GM12878 (cell line): ENCODE results near the gene DPM2. TPM values are rescaled to one million over a fixed set of nuclear protein-coding genes. Genes with fewer than 3 reads are reported as not detected.

Source experiments
- ATF3 ChIP-seq: IDR thresholded peaks from 2 replicates; pipeline ENCODE4 v1.6.1; 2011; ENCODE audit warnings: low read depth, mild to moderate bottlenecking, low read length, moderate library complexity, borderline replicate concordance; ENCODE audit errors: extremely low read depth
- BCL11A ChIP-seq: IDR thresholded peaks from 2 replicates; pipeline ENCODE4 v1.6.1; 2011; ENCODE audit warnings: low read depth, low read length
- ELK1 ChIP-seq: IDR thresholded peaks from 2 replicates; pipeline ENCODE4 v1.6.1; 2012; ENCODE audit warnings: low read depth, low read length, improper control_type of control experiment
- FOS ChIP-seq: IDR thresholded peaks from 3 replicates; pipeline ENCODE4 v1.6.1; 2011; ENCODE audit warnings: borderline replicate concordance; ENCODE audit not compliant: insufficient read length; ENCODE audit errors: extremely low read depth
- HDGF ChIP-seq: fragments of 450-650 bp; IDR thresholded peaks from 2 replicates; pipeline ENCODE4 v1.6.1; 2016; ENCODE audit warnings: antibody characterized with exemption
- IKZF1 ChIP-seq: fragments of 450-650 bp; conservative IDR thresholded peaks from 2 replicates; pipeline ENCODE4 v1.6.1; 2017; ENCODE audit warnings: antibody characterized with exemption, mild to moderate bottlenecking
- IRF4 ChIP-seq: IDR thresholded peaks from 2 replicates; pipeline ENCODE4 v1.6.1; 2011; ENCODE audit warnings: low read depth, low read length
- KDM1A ChIP-seq: fragments of 200-600 bp; sonication (generic); IDR thresholded peaks from 2 replicates; pipeline ENCODE4 v1.6.1; 2016; ENCODE audit warnings: borderline replicate concordance
- MEF2A ChIP-seq: IDR thresholded peaks from 2 replicates; pipeline ENCODE4 v1.6.1; 2011; ENCODE audit warnings: low read depth, mild to moderate bottlenecking, low read length, moderate library complexity; ENCODE audit not compliant: insufficient read depth
- MTA2 ChIP-seq: fragments of 450-650 bp; IDR thresholded peaks from 2 replicates; pipeline ENCODE4 v1.6.1; 2016; ENCODE audit warnings: low read depth, mild to moderate bottlenecking, moderate library complexity
- MYB ChIP-seq: fragments of 150-350 bp; IDR thresholded peaks from 2 replicates; pipeline ENCODE4 v1.6.1; 2014; ENCODE audit warnings: mild to moderate bottlenecking, low read depth, low read length, borderline replicate concordance
- NR2C2 ChIP-seq: IDR thresholded peaks from 2 replicates; pipeline ENCODE4 v1.6.1; 2011; ENCODE audit warnings: borderline replicate concordance, low read depth; ENCODE audit not compliant: control insufficient read depth, insufficient read length
- NRF1 ChIP-seq: conservative IDR thresholded peaks from 2 replicates; pipeline ENCODE4 v1.6.1; 2011; ENCODE audit warnings: mild to moderate bottlenecking, low read depth, low read length, improper control_type of control experiment
- POLR2AphosphoS2 ChIP-seq: IDR thresholded peaks from 2 replicates; pipeline ENCODE4 v1.6.1; 2011; ENCODE audit warnings: low read depth, mild to moderate bottlenecking, low read length, improper control_type of control experiment, moderate library complexity
- PRDM15 ChIP-seq: fragments of 450-650 bp; formaldehyde crosslinking; IDR thresholded peaks from 2 replicates; pipeline ENCODE4 v1.4.0; 2020; ENCODE audit warnings: mild to moderate bottlenecking, moderate library complexity
- RELA ChIP-seq: fragments of 450-650 bp; IDR thresholded peaks from 2 replicates; pipeline ENCODE4 v1.8.0; 2014; ENCODE audit warnings: borderline replicate concordance; ENCODE audit not compliant: partially characterized antibody
- SP1 ChIP-seq: IDR thresholded peaks from one replicate; pipeline ENCODE4 v1.6.1; 2011; ENCODE audit warnings: low read depth, low read length
- USF1 ChIP-seq: IDR thresholded peaks from 2 replicates; pipeline ENCODE4 v1.6.1; 2011; ENCODE audit warnings: borderline replicate concordance, low read depth, mild to moderate bottlenecking, moderate library complexity, mixed read lengths, low read length; ENCODE audit not compliant: insufficient read depth; ENCODE audit errors: extremely low read length
- USF2 ChIP-seq: IDR thresholded peaks from 2 replicates; pipeline ENCODE4 v1.6.1; 2011; ENCODE audit warnings: low read depth, low read length, improper control_type of control experiment, borderline replicate concordance
- YY1 ChIP-seq: IDR thresholded peaks from 2 replicates; pipeline ENCODE4 v1.6.1; 2011; ENCODE audit warnings: low read depth, mild to moderate bottlenecking, low read length
- polyA plus RNA-seq, 11 experiments: library from polyadenylated mRNA; depleted of rRNA in 4 of 11; unstranded in 6 of 11; stranded (reverse) in 5 of 11; fragments of >200 nt; fragmentation: Nextera tagmentation in 4 of 11; fragmentation: Illumina TruSeq in 1 of 11; extraction: Ambion mirVana in 4 of 11; extraction: Trizol in 1 of 11; gene quantifications; 1 replicate in 1 of 11; 2 replicates in 10 of 11; pipeline versions ENCODE4 v1.2.1 to v1.2.3, GENCODE V29; 2011 to 2016; ENCODE audit warnings: inconsistent platforms in 2 of 11, missing spikeins in 2 of 11, low read depth in 1 of 11
- total RNA-seq, 4 experiments: library from RNA; depleted of rRNA in 3 of 4; stranded (reverse); fragments of >200 nt in 3 of 4; fragmentation: Illumina TruSeq in 1 of 4; extraction: Trizol in 1 of 4; gene quantifications; 2 replicates each; pipeline versions ENCODE4 v1.2.1 to v1.2.3, GENCODE V29; 2013 to 2021

Gene DPM2
- total and polyA plus RNA-seq, 10 of the 15 experiments (the other 5 are each of a cell fraction or from before 2014, with no cell fraction given), result 22.7 to 77.9 (median 44.7) TPM

- TF ChIP-seq HDGF, result no peak; the same call in 1 of the 2 replicates
- no peak for TF ChIP-seq USF2
- no peak for TF ChIP-seq MYB
- TF ChIP-seq IKZF1, result peak; percentile 15; the same call in 1 of the 2 replicates
- TF ChIP-seq FOS, result no peak
- TF ChIP-seq MEF2A, result no peak
- TF ChIP-seq POLR2AphosphoS2, result no peak
- no peak for TF ChIP-seq ELK1
- no peak for TF ChIP-seq SP1
- no peak for TF ChIP-seq PRDM15
- TF ChIP-seq MTA2, result no peak
- TF ChIP-seq RELA, result no peak
- no peak for TF ChIP-seq YY1
- no peak for TF ChIP-seq ATF3
- no peak for TF ChIP-seq NR2C2
- TF ChIP-seq IRF4, result no peak
- TF ChIP-seq NRF1, result no peak
- no peak for TF ChIP-seq BCL11A
- TF ChIP-seq USF1, result no peak
- TF ChIP-seq KDM1A, result no peak
These were observed 4.8 kb upstream of the DPM2 start (continued) for GRCh38 chr9:127942216-127943010.
